Activated naive CD8-positive, alpha-beta T cell treated with anti-CD3 and anti-CD28 coated beads for 36 hours (primary cell): ENCODE results near the gene PLA2G3. TPM values are rescaled to one million over a fixed set of nuclear protein-coding genes. Genes with fewer than 3 reads are reported as not detected.

Experiments used
- DNase-seq: peaks from one replicate; pipeline ENCODE4 v3.0.0; 2021
- H3K27ac Mint-ChIP-seq: one replicate; pipeline ENCODE4 v1.8.0; 2022; ENCODE audit warnings: mild to moderate bottlenecking, moderate library complexity, mixed read lengths
- H3K27me3 Mint-ChIP-seq: one replicate; pipeline ENCODE4 v1.8.0; 2022; ENCODE audit warnings: mild to moderate bottlenecking, mixed read lengths
- H3K36me3 Mint-ChIP-seq: one replicate; pipeline ENCODE4 v1.8.0; 2021; ENCODE audit warnings: mild to moderate bottlenecking, mixed read lengths
- H3K4me1 Mint-ChIP-seq: one replicate; pipeline ENCODE4 v1.8.0; 2021; ENCODE audit warnings: mixed read lengths
- H3K4me3 Mint-ChIP-seq: one replicate; pipeline ENCODE4 v1.8.0; 2022; ENCODE audit warnings: mild to moderate bottlenecking, moderate library complexity, mixed read lengths
- H3K9me3 Mint-ChIP-seq: one replicate; pipeline ENCODE4 v1.8.0; 2022; ENCODE audit warnings: mixed read lengths
- total RNA-seq, 2 experiments: library from RNA; stranded (reverse); gene quantifications; one replicate each; pipeline ENCODE4 v1.2.3, GENCODE V29; 2021

PLA2G3 gene
- total RNA-seq, 2 experiments from 2014 or later, result not detected

DNA sequence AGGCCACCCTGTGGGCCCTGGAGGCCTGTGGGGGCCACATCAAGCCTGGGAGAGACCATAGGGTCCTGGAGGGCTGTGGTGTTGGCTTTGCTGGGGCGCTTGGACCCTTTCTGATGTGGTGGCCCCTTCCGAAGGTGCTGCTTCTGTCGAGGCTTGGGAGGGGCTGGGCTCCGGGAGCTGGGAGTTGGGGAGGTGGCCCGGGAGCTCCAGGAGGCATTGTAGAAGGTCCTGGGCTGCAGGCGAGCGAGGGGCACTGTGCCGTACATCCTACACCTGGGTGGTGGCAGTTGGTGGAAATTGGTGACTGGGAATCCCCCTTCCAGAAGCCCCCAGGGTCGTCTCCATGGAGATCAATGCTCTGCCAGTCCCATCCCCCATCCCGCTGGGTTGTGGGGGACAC lies 2.6 kb downstream of the PLA2G3 start:
- Mint-ChIP-seq H3K36me3 (no peaks in the 10 kb centered on the region), H3K27ac (no peak overlapping the region), H3K4me1 (no peaks in the 10 kb centered on the region)

GRCh38 chr22:31136711-31137110 lies 3.6 kb downstream of the PLA2G3 start:
- Mint-ChIP-seq H3K36me3 (no peaks in the 10 kb centered on the region), H3K27ac (no peak overlapping the region), H3K4me1 (no peaks in the 10 kb centered on the region)

More for the DNA sequence above, 2.6 kb downstream of the PLA2G3 start:
- DNase-seq, result no peak
- H3K27me3 Mint-ChIP-seq, result no peaks in the 10 kb centered on the region
- H3K4me3 Mint-ChIP-seq, result no peak overlapping the region
- H3K9me3 Mint-ChIP-seq, result no peaks in the 10 kb centered on the region

DNA sequence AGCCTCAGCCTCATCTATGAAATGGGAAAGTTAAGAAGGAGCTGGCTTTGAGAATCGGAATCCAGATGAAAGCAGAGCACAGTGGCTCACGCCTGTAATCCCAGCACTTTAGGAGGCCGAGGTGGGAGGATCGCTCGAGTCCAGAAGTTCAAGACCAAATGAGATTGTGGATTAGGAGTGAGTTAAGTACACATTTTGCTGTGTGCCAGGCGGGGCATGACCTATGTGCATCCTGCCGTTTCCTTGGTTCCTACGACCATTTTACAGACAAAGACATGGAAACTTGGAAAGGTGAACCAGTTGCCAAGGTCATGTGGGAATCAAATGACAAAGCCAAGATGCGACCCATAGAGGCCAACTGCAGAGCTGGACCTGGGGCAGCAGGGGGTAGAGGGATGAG lies 4.2 kb downstream of the PLA2G3 start:
- no peaks in the 10 kb centered on the region for H3K4me1 Mint-ChIP-seq
- DNase-seq, result no peak
- no peaks in the 10 kb centered on the region for H3K36me3 Mint-ChIP-seq
- no peaks in the 10 kb centered on the region for H3K9me3 Mint-ChIP-seq
- H3K27me3 Mint-ChIP-seq, result no peaks in the 10 kb centered on the region
- no peak overlapping the region for H3K4me3 Mint-ChIP-seq
- no peak overlapping the region for H3K27ac Mint-ChIP-seq

More at GRCh38 chr22:31136711-31137110, 3.6 kb downstream of the PLA2G3 start:
- DNase-seq, result no peak
- Mint-ChIP-seq H3K4me3 (no peak overlapping the region), H3K27me3 (no peaks in the 10 kb centered on the region), H3K9me3 (no peaks in the 10 kb centered on the region)

DNA sequence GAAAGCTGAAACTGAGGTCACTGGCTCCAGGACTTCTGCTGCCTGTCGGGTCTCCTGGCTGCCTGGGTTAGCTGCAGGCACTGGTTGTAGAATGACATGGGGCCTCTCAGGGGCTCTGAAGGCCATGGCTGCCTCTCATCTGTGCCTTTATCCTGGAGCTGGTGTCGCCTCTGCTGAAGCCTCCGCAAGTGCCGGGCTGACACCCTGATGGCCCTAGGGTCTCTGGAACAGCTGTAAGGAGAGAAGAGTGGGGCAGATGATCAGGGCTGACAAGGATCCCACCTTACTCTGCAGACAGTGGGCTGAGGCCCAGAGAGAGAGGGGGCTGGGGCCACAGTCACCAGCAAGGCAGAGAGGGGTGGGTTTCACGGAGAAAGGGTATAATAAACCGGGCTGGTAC lies 4.6 kb downstream of the PLA2G3 start:
- Mint-ChIP-seq H3K27ac (no peak overlapping the region), H3K4me3 (no peak overlapping the region), H3K36me3 (no peaks in the 10 kb centered on the region), H3K9me3 (no peaks in the 10 kb centered on the region), H3K27me3 (no peaks in the 10 kb centered on the region), H3K4me1 (no peaks in the 10 kb centered on the region)
- no peak for DNase-seq

DNA sequence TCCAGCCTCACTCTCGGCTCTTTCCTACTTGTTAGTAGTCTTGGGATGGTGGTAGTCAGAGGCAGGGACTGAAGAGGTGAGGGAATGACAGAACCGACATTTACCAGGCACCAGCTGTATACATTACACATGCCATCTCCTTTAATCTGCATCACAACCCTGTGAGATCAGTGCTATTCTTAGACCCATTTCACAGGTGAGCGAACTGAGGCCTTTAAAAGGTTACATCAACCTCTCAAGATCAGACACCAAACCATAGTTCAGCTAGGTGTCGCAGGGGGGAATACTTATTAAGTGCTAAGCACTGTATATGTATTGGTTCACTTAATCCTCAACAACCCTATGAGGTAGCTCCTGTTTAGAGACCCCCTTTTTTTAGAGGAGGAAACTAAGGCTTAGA lies 5.6 kb downstream of the PLA2G3 start:
- DNase-seq, result no peak
- H3K9me3 Mint-ChIP-seq, result no peaks in the 10 kb centered on the region

DNA sequence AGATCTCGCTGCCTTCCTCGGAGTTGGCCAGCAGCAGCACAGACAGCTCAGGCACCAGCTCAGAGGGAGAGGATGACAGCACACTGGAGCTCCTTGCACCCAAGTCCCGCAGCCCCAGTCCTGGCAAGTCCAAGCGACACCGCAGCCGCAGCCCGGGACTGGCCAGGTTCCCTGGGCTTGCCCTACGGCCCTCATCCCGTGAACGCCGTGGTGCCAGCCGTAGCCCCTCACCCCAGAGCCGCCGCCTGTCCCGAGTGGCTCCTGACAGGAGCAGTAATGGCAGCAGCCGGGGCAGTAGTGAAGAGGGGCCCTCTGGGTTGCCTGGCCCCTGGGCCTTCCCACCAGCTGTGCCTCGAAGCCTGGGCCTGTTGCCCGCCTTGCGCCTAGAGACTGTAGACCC lies 6.4 kb downstream of the PLA2G3 start:
- DNase-seq, result no peak
- Mint-ChIP-seq H3K4me1 (no peaks in the 10 kb centered on the region), H3K27ac (no peak overlapping the region)

More for the DNA sequence above, 5.6 kb downstream of the PLA2G3 start:
- Mint-ChIP-seq H3K36me3 (no peaks in the 10 kb centered on the region), H3K27me3 (no peaks in the 10 kb centered on the region), H3K4me1 (no peaks in the 10 kb centered on the region), H3K27ac (no peak overlapping the region), H3K4me3 (no peak overlapping the region)

DNA sequence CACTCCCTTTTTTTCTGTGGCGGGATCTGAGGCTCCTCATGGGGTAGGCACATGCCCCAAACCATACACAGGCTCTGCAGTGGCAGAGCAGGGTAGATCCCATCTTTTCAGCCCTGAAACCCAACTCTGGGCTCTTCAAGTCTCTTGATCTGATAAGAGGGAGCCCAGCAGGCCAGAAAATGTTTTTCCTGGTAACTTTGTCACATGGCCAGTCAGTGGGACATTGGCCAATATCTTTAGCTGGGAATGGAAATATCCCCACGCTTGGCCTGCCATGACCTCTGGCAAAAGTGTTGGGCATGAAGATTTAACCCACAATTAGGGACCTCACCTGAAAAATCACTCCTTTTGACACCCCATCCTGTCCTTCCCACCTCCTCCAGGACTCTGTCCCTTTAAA lies 9.4 kb downstream of the PLA2G3 start:
- H3K27ac Mint-ChIP-seq, result no peak overlapping the region
- no peaks in the 10 kb centered on the region for H3K4me1 Mint-ChIP-seq
- H3K9me3 Mint-ChIP-seq, result no peaks in the 10 kb centered on the region
- DNase-seq, result no peak
- H3K4me3 Mint-ChIP-seq, result no peak overlapping the region
- peaks cover 7% of the 10 kb centered on the region for H3K27me3 Mint-ChIP-seq
- H3K36me3 Mint-ChIP-seq, result no peaks in the 10 kb centered on the region

More for the DNA sequence above, 6.4 kb downstream of the PLA2G3 start:
- H3K27me3 Mint-ChIP-seq, result no peaks in the 10 kb centered on the region
- H3K4me3 Mint-ChIP-seq, result no peak overlapping the region
- no peaks in the 10 kb centered on the region for H3K9me3 Mint-ChIP-seq
- no peaks in the 10 kb centered on the region for H3K36me3 Mint-ChIP-seq

DNA sequence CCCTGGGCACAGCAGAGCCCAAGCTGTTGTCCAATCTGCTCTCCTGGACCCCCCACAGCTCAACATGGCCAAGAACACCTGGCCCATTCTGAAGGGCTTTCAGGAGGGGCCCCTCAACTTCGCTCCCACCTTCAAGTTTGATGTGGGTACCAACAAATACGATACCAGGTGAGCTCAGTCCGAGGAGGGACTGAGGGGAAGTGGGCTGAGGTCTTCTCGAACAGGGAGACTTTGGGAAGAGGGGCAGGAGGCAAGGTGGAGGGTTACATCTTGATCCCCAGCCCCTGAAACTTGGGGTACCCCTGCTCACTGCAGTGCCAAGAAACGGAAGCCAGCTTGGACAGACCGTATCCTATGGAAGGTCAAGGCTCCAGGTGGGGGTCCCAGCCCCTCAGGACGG lies 12.2 kb downstream of the PLA2G3 start:
- Mint-ChIP-seq H3K4me1 (no peaks in the 10 kb centered on the region), H3K36me3 (no peaks in the 10 kb centered on the region), H3K4me3 (no peak overlapping the region), H3K27ac (no peak overlapping the region), H3K27me3 (peaks cover 7% of the 10 kb centered on the region), H3K9me3 (no peaks in the 10 kb centered on the region)
- DNase-seq, result no peak

GRCh38 chr22:31127181-31127772 lies 13.0 kb downstream of the PLA2G3 start:
- no peaks in the 10 kb centered on the region for H3K9me3 Mint-ChIP-seq
- no peak for DNase-seq
- H3K4me3 Mint-ChIP-seq, result no peak overlapping the region
- no peaks in the 10 kb centered on the region for H3K4me1 Mint-ChIP-seq
- H3K27ac Mint-ChIP-seq, result no peak overlapping the region
- peaks cover 7% of the 10 kb centered on the region for H3K27me3 Mint-ChIP-seq
- no peaks in the 10 kb centered on the region for H3K36me3 Mint-ChIP-seq

DNA sequence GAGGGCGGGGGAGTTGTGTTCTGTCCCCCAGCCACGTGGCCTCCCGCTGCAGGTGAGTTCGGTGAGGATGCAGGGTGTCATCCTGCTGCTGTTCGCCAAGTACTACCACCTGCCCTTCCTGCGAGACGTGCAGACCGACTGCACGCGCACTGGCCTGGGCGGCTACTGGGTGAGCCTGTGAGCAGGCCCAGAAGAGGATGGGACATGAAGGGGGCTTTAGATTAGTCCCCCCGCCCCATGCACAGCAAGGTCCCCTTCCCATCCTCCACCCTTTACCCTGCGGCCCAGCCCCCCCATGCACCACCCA lies 13.5 kb downstream of the PLA2G3 start:
- no peak overlapping the region for H3K27ac Mint-ChIP-seq

GRCh38 chr22:31126128-31126868 lies 14.0 kb downstream of the PLA2G3 start:
- DNase-seq, result no peak
- H3K36me3 Mint-ChIP-seq, result no peaks in the 10 kb centered on the region
- no peak overlapping the region for H3K27ac Mint-ChIP-seq
- H3K4me3 Mint-ChIP-seq, result no peak overlapping the region
- no peaks in the 10 kb centered on the region for H3K9me3 Mint-ChIP-seq
- no peaks in the 10 kb centered on the region for H3K4me1 Mint-ChIP-seq
- H3K27me3 Mint-ChIP-seq, result peaks cover 7% of the 10 kb centered on the region

More for the DNA sequence above, 13.5 kb downstream of the PLA2G3 start:
- no peak for DNase-seq
- H3K4me3 Mint-ChIP-seq, result no peak overlapping the region
- H3K36me3 Mint-ChIP-seq, result no peaks in the 10 kb centered on the region
- peaks cover 7% of the 10 kb centered on the region for H3K27me3 Mint-ChIP-seq
- H3K4me1 Mint-ChIP-seq, result no peaks in the 10 kb centered on the region
- no peaks in the 10 kb centered on the region for H3K9me3 Mint-ChIP-seq

- H3K9me3 Mint-ChIP-seq, result no peaks in the 10 kb centered on the region
These were observed 14.7 kb downstream of the PLA2G3 start for GRCh38 chr22:31125521-31126117.

DNA sequence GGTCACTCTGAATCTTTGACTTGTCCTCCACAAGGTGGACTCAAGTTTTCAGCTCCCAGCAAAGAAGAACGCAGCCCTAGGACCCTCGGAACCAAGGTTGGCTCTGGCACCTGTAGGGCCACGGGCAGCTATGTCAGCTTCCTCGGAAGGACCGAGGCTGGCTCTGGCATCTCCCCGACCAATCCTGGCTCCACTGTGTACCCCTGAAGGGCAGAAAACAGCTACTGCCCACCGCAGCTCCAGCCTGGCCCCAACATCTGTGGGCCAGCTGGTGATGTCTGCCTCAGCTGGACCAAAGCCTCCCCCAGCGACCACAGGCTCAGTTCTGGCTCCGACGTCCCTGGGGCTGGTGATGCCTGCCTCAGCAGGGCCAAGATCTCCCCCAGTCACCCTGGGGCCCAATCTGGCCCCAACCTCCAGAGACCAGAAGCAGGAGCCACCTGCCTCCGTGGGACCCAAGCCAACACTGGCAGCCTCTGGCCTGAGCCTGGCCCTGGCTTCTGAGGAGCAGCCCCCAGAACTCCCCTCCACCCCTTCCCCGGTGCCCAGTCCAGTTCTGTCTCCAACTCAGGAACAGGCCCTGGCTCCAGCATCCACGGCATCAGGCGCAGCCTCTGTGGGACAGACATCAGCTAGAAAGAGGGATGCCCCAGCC lies 15.4 kb downstream of the PLA2G3 start:
- Mint-ChIP-seq H3K36me3 (no peaks in the 10 kb centered on the region), H3K9me3 (no peaks in the 10 kb centered on the region), H3K27ac (no peak overlapping the region), H3K27me3 (peaks cover 7% of the 10 kb centered on the region), H3K4me1 (no peaks in the 10 kb centered on the region), H3K4me3 (no peak overlapping the region)
- DNase-seq, result no peak

More at GRCh38 chr22:31125521-31126117, 14.7 kb downstream of the PLA2G3 start:
- Mint-ChIP-seq H3K27ac (no peak overlapping the region), H3K27me3 (peaks cover 7% of the 10 kb centered on the region), H3K4me3 (no peak overlapping the region), H3K36me3 (no peaks in the 10 kb centered on the region), H3K4me1 (no peaks in the 10 kb centered on the region)
- no peak for DNase-seq

DNA sequence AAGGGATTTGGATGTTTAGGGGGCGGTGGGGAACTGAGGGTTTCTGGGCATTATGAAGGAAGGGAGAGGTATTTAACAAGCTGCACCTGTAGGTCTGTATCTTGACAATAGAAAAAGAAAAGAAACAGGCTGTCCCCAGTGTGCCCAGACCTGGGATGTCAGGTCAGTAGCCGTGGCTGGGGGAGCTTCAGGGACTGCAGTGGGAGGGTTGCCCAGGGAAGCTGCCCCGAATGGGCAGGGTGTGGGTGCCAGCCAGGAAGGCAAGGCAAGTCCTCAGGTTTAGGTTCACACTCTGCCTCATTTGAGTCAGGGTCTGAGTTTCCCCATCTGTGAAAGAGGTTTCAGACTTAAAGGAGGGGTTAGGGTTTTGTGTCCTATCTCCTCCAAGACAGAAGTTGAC lies 16.0 kb downstream of the PLA2G3 start:
- H3K36me3 Mint-ChIP-seq, result no peaks in the 10 kb centered on the region
- no peak overlapping the region for H3K4me3 Mint-ChIP-seq
- no peaks in the 10 kb centered on the region for H3K9me3 Mint-ChIP-seq
- H3K27ac Mint-ChIP-seq, result no peak overlapping the region
- no peak for DNase-seq
- H3K4me1 Mint-ChIP-seq, result no peaks in the 10 kb centered on the region
- H3K27me3 Mint-ChIP-seq, result peaks cover 7% of the 10 kb centered on the region

DNA sequence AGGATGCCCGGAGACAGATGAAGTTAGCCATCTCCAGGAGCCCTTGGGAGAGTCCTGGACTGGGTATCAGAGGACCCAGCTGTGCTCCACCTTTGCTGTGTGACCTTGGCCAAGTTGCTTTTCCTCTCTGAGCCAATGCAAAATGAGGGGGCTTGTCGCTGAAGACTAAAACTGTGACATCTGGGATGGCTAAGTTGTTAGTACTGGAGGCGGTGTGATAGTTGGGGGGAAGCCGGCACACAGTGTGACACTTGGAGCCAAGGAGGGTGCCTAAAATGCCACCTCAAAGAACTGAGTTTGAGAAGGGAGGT lies 17.1 kb downstream of the PLA2G3 start:
- H3K27me3 Mint-ChIP-seq, result peaks cover 7% of the 10 kb centered on the region
- no peaks in the 10 kb centered on the region for H3K4me1 Mint-ChIP-seq
- H3K4me3 Mint-ChIP-seq, result no peak overlapping the region
- no peak for DNase-seq
- H3K36me3 Mint-ChIP-seq, result no peaks in the 10 kb centered on the region
- no peaks in the 10 kb centered on the region for H3K9me3 Mint-ChIP-seq
- no peak overlapping the region for H3K27ac Mint-ChIP-seq
